ENCODE data around the gene AMN.
"Not testable (repeated sequence)": the region's sequence is repeated elsewhere in the genome, so short reads cannot be mapped to it uniquely, and the experiment has no call there.

Gene AMN

DNA sequence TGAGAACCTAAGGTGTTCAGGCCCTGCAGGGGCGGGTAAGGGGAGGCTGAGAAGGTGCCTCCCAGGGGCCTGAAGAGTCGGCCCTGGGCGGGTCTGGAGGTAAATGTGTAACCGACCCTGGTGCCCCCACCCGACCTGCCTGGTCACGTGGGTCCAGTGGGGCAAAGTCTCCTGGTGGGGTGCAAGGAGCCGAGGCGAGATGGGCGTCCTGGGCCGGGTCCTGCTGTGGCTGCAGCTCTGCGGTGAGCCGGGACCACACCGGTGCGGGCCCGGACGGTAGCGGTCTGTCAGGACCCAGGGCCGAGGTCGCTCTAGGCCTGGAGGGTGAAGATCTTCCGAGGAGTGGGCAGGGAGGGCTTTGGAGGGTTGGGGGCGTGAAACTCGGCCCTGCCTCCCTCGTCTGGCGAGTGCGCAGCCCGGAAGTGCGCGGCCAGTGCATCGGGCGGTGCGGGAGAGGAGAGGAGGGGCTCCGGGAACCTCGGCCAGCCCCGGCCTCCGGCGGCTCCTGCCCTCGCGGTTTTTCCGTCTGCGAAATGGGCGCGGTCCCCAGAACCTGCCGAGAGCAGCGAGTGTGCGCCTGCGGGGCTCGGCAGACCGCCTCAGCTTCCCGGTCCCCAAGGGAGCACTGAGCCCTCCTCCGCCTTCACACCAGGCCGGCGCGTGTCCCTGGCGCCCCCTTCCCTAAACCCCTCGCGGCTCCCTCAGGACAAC lies at the start of gene AMN:
AMN (plus strand) TSS at position 174 of the 711 bp plus-strand sequence; CDS start at position 200, 26 bp downstream.
- no peak for DNase-seq

DNA sequence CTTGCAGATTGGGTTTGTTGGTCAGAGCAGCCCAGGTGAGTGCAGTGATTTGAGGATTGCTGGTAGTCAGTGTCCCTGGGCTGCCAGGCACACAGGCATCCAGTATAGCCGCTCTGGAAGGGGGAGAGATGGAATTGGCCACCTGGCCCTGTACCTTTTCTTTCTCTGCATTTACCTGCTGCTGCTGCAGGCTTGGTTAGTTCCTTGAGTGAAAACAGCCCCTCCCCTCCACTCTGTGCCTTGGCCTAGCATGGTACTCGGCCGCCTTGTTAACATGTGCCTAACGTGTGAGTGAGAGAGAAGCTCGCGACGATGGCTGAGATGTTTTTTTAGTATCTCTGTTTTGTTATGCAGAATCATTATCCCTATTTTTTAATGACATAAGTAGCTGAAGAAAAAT lies 49.3 kb upstream of the AMN start:
- DNase-seq, result no peak

DNA sequence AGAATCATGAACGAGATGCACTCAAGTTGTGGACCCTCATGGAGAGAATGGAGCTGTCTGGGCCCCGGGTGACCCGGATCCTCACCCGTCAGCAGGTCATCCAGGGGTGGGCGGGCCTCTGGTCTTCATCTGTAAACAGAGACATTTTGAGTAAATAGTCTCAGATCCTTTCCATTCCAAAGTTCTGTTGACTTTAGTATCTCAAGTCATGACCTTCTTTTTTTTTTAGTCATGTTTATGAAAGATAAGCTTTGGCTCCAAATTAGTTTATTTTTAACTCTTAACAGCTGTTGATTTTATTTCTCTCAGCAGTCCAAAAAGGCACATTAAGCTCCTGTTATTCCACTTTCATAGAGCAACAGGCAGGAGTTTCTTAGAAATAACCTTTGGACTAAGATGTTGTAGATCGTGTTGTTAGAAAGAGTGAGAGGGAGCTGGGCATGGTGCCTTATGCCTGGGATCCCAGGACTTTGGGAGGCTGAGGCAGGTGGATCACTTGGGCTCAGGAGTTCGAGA lies 48.9 kb upstream of the AMN start:
- DNase-seq, result no peak

DNA sequence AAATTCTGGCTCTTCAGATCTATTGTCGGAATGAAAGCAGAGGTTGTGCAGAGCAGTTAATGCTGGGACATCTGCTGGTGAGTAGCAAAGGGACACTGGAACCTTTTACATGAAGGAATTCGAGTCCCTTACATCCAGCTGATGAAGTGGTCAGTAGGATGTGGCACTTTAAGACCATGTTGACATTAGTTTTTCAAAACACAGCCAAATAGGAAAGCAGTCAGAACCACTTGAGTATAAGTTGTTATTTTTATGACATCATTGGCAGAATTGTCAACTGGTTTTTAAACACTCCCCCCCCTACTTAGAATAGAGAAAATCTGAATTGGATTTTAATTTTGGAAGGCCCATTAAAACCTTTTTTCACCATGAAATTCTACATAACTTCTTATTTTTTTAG lies 46.8 kb upstream of the AMN start:
- DNase-seq, result no peak

DNA sequence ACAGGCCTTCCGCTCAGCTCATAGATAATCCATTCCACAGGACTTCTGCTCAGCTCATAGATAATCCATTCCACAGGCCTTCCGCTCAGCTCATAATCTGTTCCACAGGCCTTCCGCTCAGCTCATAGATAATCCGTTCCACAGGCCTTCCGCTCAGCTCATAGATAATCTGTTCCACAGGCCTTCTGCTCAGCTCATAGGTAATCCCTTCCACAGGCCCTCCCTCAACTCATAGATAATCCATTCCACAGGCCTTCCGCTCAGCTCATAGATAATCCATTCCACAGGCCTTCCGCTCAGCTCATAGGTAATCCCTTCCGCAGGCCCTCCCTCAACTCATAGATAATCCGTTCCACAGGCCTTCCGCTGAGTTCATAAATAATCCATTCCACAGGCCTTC lies 45.0 kb upstream of the AMN start:
- not testable (repeated sequence) for DNase-seq

DNA sequence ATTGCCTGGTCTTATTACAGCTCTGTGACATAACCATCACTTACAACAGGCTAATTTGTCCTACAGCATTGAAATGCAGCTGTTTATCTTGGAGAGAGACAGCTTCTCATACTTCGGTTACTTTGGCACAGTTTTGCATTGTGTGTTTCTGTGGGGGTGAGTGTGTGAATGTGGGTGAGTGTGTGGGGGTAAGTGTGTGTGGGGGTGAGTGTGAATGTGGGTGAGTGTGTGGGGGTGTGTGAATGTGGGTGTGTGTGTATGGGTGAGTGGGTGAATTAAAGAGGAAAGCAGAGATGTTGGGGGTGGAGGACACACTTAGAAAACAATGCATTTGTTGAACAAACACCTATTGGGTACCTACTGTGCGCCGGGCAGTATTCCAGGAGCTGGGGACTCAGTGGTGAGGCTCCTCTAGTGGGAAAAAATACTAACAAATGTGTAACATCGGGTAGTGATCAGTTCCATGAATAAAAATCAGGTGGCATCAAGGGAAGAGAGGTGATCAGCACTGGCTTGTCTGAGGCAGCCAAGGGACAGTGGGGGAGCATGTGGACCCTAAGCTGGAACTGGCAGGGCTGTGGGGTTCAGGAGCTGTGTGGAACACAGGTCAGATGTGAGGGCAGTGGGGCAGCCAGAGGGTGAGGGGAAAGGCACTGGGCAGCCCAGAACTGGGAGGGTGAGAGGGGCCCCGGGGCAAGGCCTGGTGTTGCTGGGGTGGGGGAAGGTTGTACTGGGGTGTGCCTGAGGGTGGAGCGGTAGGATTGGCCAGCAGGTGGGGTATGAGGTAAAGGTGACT lies 44.1 kb upstream of the AMN start:
- DNase-seq, result no peak

DNA sequence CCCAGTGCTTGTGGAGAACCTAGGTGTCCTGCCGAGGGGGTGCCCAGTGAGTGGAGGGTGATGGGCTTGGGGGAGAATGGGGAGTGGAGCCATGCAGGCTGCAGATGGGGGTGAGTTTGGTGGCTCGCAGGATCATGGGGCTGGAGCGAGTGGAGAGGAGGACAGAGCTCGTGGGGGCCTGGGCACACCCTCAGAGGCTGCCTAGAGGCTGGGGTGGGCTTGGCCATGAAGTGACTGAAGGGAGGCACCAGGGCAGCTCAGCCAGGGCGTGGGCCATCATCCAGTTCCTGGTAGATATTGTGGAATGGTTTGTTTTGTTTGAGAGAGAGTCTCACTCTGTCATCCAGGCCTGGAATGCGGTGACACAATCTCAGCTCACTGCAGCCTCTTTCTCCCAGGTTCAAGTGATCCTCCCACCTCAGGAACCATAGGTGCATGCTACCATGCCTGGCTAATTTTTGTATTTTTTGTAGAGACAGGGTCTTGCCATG lies 43.4 kb upstream of the AMN start:
- no peak for DNase-seq

DNA sequence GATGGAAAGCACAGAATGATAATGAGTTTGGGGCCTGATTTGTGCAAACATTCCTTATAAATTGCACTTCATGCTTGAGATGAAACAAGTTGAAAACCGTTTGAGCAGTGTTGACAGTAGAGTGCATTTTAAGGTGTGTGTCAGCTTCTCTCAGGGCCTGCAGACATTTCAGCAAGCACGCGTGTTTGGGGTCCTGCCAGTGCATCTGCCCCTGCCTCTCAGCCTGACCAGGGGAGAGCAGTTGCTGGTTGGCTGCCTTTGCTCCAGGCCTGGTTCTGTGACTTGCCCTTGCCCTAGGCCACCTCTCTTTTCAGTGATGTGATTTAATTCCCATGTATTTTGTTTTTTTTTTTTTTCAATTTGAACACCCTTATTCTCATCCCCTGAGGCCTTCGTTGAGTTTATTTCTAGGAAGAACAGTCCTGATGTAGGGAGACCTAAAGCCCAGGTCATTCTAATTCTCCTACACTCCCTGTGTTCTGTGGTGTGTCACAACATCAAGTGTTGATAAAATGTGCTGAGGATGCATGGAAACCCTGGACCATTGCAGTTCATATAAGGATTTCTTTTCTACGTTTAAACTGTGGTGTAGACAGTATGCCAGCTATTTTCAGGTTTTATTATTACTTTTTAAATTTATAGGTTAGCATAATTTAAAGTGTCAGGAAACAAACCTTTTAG lies 40.1 kb upstream of the AMN start:
- peak; percentile 64 for DNase-seq

DNA sequence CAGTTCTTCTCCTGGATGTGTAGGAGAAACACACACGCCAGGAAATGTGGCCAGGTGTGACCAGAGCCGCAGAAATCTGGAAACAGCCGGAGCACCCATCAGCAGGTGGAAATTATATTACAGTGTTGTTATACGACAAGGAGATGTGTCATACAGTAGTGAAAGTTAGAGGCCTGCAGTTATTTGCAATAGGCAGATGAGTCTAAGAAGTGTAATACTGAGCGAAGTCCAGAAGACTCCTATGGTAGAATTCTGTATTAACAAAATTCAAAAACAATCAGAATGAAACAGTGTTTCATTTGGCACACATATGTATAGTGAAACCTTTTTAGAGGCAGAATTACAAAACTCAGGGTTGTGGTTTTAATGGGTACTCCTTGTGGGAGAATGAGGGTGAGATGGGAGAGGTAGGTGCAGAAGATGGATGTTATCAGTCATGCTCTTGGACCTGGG lies 39.3 kb upstream of the AMN start:
- no peak for DNase-seq

DNA sequence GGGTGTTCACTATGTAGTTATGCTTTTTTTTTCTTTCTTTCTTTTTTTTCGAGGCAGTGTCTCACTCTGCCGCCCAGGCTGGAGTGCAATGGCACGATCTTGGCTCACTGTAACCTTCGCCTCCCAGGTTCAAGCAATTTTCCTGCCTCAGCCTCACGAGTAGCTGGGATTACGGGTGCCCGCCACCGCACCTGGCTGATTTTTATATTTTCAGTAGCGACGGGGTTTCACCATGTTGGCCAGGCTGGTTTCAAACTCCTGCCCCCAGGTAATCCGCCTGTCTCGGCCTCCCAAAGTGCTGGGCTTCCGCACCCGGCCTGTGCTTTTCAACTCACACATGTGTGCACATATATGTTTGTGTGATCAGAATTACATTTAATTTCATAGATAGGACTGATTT lies 38.9 kb upstream of the AMN start:
- no peak for DNase-seq

DNA sequence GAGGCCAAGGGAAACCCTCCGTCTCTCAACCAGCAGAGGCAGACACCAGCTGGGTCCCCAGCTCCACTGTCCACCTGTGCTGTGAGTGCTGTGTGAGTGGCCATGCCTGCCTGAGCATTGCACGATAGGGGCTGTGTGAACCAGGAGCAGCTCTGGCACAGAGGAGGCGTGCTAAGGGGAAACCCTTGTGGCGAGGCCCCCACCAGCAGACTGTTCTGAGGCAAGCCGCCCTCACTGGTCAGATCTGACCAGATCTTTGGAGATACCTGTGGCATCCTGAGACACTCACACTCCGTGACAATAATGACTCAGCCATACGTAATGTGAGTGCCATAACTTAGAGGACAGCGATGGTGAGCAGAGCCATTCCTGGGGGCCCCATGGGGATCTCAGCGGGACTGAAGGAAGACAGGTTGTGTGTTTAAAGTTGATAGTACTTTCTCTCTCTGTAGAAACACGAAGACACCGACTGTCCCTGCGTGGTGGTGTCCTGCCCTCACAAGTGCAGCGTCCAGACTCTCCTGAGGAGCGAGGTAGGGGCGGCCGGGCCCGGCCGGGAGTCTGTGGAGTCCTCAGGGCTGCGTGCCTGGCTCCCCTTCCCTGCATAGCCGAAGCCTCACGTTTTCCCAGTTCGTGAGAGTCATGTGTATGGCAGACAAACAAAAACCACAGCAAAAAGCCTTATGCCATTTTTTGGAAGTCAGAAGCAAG lies 36.6 kb upstream of the AMN start:
- no peak for DNase-seq

DNA sequence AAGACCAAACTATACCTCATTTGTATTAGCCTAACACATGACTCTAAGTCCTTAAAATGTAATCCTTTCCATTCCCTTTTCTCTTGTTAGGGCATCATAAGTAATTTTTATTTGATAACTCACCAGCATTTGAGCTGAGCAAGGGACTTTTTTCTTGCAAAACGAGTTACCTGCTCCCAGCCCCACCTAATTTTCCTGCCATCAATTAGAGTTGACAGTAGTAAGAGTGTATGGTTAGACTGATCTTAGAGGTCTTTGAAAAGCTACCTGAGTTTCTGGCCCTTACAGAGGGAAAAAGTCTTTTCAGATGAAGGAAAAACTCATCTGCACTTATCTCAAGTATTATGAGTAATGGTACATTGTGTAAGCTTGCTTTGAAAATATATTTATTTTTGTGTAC lies 33.7 kb upstream of the AMN start:
- DNase-seq, result no peak

DNA sequence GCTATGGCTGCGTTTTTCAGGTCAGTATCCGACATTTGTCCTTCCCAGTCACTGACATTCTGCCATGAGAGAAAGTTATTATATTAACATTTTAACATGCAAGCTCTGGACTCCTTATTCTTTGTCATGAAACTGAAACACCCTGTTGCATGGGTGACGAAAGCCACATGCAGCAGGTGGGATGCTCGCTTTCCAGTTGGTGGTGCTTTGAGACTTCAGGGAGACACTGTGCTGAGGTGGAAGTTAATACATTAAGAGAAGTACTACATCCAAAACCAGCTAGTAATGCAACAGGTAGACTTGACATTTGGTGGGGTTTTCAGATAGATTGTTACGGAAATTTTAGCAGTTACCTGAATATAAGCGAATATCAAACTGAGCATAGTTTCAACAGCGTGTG lies 32.8 kb upstream of the AMN start:
- DNase-seq, result no peak

DNA sequence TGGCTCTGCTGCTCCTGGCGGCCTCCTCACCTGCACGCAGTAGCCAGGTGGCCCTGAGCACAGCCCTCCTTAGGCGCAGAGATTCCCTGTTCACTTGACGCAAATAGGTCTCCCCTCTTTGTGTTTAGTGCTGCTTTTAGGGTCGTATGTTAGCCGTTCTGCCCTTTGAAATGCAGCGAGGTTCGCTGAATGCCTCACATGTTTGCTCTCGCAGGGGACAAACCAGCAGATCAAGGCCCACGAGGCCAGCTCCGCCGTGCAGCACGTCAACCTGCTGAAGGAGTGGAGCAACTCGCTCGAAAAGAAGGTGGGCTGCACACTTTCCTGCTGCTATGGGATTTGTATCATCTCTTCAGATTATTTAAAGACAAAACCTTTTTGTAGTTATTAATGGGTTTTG lies 31.4 kb upstream of the AMN start:
- no peak for DNase-seq

DNA sequence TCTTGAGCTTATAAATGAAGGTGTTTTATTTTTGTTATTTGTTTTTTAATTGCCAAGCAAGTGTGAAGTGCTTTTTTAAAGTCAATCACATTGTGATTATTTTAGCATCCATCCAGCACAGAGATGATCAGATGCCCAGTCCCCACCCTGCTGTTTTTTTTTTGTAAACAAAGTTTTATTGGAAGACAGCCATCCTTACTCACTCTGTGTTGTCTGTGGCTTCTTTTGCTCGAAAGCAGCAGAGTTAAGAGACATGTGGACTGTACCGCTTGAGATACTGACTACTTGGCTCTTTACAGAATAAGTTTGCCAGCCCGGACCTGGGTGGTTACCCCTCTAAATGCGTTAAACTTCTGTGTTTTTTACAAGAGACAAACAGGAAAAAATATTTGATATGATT lies 30.9 kb upstream of the AMN start:
- DNase-seq, result no peak

DNA sequence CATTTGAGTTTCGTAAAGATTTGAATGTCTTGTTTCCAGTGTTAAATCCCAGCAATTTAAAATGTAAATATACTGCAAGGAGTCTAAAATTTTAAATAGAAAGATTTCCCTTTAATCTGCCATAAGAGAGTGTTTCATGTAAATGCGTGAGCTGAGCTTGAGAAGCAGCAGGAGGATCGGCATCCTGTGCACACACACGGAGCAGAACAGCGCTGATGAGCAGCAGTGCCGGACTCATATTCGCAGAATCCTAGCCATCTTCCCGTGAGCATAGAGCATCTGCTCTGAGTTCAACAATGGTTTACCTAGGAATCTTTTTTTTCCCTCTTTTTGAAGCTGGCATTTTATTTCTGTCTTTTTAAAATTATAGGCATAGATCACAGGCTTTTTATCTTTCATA lies 29.8 kb upstream of the AMN start:
- no peak for DNase-seq

DNA sequence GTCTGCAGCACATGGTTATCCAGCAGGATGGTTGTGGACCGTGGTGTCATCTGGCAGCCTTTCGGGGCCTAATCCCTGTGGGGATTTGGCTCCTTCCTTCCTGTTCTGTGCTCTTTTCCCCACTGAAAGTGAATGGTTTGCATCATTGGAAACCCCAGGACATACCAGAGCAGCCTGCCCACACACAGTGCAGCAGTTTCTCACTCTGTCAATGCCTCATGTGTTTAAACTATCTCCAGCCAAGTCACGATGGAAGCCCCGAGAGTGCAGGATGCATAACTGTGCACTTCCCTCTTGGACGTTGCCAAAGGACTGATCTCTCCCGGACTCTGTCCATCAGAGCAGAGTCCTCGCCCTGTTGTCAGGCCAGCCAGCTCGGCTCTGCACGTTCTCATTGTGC lies 29.0 kb upstream of the AMN start:
- DNase-seq, result peak; percentile 80

DNA sequence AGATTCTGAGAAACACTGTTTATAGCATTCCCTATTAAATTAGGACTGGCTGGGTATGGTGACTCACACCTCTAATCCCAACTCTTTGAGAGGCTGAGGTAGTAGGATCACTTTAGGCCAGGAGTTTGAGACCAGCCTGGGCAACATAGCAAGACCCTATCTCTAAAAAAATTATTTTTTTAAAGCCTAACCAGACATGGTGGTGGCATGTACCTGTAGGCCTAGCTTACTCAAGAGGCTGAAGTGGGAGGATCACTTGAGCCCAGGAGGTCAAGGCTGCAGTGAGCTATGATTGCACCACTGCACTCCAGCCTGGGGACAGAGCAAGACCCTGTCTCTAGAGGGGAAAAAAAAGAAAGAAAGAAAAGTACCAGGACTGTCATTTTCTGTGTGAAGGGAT lies 25.7 kb upstream of the AMN start:
- not testable (repeated sequence) for DNase-seq

DNA sequence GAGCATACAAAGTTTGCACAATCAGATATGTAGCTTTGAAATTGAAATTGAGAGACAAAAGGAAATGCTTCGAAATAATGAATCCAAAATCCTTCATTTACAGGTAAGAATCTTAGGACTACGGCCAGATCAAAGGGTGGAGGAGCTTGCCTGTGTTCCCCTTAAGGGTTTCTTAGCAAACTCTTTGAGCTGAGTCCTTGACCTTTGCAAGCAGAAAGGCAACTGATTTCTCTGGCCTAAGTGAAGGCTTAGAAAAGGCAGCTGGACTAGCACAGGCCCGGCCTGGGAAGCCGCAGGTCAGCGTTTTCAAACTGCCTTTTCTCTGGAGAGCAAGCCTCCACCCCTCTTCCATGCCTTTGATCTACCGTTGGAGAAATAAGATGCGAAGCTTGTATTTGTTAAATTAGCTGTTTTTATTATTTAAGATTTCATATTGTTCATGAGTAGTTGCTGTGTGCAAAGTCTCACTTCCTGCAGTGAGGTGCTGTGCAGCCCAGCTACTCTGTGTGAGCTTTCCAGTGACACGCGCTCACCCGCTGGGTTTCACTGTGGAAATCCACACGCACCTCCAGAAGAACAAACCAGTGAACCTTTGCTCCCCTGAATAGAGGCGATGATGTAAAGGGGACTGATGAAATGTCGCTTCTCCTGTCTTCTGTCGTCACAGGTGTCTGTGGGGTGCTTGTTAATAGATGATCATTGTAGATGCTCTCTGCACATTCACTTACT lies 25.0 kb upstream of the AMN start:
- DNase-seq, result no peak

DNA sequence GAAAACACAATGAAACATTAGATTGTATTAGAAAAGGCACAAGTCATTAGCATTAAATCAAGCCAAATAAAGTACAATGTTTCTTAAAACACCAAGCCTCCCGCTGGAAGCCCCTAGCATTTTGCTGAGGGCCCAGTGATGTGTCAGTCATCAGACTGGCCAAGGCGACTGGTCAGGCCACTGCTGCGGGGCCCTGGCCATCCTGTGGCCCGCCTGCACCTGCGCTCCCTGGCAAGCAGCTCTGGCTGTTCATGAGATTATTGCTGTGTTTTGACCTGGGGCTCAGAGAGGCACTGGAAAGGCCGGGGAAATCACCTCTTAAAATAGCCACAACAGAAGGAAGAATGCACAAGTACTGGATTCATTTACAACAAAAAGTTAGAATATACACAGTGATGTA lies 24.2 kb upstream of the AMN start:
- DNase-seq, result no peak

DNA sequence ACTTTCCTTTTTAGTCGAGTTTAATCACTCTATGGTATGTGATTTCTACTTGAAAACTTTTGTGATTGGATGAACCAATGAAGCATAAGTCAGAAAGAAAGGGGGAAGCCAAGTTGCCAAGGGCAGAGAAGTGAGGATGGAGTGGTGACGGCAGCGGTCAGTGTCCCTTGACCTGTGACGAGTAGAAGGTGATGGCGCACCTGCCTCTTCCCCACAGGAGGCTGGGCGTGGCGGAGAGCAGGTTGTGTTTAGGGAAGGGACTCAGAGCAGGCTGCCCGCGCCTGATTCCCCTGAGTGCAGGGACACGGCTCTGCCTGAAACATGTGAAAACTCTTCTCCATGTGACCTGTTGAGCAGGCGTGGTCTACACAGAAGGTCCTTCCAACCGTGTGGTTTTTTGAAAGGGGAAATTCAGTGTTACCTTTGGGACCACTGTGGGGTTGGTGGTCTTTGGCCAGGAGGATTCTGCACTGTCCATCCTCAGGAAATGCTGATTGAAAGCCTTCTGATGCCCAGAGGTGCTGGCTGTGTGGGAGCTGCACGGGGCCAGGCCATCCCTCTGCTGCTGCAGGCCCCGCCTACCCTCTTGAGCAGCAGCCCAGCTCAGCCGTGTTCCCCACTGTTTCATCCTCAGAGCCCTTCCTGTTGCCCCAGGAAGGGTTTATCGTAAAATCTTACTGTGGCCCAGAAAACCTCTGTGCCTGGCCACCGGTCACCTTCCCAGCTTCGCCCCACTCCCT lies 23.5 kb upstream of the AMN start:
- no peak for DNase-seq
